ENCODE results near the gene GOLGA6D.
"Not testable (repeated sequence)": the region's sequence is repeated elsewhere in the genome, so short reads cannot be mapped to it uniquely, and the experiment has no call there.

Gene GOLGA6D

GRCh38 chr15:75282572-75282971 is at the start of gene GOLGA6D:
Gene GOLGA6D, plus strand, starts transcription at chr15:75282835. Its CDS starts 41 bp downstream, at chr15:75282876.
- DNase-seq = not testable (repeated sequence)

DNA sequence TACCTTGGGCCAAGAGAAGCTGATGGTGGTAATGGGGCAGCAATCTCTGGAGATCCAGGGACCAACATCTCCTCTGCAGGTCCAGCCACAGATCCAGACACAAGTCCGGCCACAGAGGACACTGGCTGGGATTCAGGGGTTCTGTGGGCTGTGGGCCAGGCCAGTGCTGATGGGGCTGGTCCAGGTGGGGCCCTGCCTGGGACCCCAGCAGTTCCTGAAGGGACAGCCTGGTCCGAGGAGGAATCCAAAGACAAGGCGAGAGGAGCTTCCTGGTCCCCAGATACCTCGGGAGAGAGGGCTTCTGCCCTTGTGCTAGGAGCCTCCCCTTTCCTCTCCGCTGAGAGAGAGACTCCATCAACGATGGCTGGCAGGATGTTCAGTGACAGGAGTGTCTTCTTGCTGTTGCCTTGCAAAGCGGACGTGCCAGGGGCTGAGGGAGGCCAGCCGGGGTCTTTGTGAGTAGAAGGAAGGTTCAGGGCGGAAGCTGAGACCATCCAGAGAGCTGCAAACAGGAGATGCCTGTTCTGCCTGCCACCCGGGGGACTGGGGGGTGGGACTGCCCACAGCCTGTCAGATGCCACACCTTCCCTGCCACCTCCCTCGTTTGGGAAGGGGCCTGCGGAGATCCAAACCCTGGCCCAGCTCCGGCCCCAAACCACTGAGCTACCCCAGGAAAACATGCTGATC is 49.0 kb upstream of the GOLGA6D start:
- no peak for DNase-seq

- DNase-seq = no peak
These were observed 48.3 kb upstream of the GOLGA6D start for GRCh38 chr15:75234191-75234810.

- no peak for DNase-seq
These were observed 47.5 kb upstream of the GOLGA6D start for GRCh38 chr15:75235051-75235673.

- DNase-seq = no peak
These were observed 46.6 kb upstream of the GOLGA6D start for GRCh38 chr15:75235760-75236729.

DNA sequence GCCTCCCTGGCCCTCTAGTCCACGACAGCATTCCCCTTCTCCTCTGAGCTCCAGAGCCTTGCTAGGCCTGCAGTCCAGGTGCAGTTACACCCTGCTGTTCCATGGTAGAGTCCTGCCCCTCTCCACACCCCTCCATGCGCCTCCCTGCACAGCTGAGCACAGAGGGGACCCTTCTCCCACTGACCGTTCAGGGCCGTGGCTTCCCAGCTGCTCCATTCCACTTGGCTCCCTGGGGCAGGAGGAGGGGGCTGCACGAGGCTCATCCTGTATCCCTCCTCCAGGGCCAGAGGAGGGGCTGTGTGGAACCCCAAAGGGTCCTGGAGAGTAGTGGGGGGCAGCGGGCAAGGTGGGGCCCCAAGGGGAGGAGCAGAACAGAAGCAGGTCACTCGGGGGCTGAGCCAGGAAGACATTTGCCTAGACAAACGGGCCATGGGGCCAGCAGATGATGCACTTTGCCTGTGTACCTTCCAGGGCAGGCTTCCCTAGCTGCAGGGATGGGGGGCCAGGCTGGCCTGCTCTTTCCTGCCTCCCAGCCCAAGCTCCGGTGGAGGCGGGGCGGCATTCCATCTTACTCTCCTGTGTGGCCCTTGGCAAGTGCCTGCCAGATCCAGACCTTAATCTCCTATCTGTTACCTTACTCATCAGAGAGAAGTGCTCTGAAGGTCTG is 45.2 kb upstream of the GOLGA6D start:
- DNase-seq = no peak

DNA sequence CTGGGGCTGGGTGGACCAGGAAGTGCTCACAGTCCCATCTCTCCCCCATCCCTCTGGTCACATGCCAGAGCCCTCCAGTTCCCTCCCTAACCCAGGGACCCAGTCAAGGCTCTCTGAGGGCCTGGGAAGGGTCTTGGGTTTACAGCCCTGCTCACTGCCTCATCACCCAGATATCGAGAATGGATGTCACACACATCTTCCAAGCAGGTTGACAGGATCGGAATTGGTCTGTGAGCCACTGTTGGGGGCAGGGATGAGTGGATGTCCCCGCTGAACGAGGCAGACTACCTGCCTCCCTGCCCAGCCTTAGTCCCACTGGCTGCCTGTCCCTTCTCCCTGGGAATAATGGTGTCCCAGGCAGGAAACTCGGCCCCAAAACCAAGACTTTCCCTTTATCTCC is 44.5 kb upstream of the GOLGA6D start:
- DNase-seq = no peak

GRCh38 chr15:75245741-75246140 is 36.9 kb upstream of the GOLGA6D start:
- DNase-seq = not testable (repeated sequence)

- DNase-seq = not testable (repeated sequence)
These were observed 33.6 kb upstream of the GOLGA6D start for GRCh38 chr15:75248991-75249390.

GRCh38 chr15:75249726-75250125 is 32.9 kb upstream of the GOLGA6D start:
- no peak for DNase-seq

DNA sequence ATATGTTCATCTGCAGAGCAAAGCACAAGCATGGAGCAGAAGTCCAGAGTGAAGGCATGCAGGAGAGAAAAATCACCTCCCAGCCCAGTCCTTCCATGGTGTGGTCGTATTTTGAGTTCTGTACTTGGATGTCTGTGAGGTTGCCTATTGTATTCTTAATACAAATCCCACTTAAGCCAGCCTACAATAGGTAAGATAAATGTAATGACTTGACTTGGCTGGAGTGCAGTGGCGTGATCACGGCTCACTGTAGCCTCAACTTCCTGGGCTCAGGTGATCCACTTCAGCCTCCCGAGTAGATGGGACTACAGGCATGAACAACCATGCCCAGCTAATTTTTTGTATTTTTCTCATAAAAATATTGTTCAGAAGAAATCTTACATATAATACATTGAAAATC is 31.3 kb upstream of the GOLGA6D start:
- DNase-seq = not testable (repeated sequence)

DNA sequence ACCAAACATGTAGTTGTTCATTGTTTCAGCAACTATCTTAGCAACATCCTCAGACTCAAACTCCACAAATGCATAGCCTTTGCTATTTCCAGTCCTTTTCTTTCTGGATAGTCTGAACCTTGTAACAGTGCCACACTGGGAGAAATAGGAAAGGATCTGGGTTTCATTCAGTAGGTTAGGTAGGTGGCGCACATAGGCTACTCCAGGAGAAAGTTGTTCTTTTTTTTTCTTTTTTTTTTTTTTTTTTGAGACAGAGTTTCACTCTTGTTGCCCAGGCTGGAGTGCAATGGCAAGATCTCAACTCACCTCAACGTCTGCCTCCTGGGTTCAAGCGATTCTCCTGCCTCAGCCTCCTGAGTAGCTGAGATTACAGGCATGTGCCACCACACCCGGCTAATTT is 30.4 kb upstream of the GOLGA6D start:
- not testable (repeated sequence) for DNase-seq

- not testable (repeated sequence) for DNase-seq
These were observed 24.6 kb upstream of the GOLGA6D start, which contains the start of gene GOLGA6C for GRCh38 chr15:75258034-75258433. Gene GOLGA6C, plus strand, starts transcription at chr15:75258334. Its CDS starts 265 bp downstream, at chr15:75258599.

DNA sequence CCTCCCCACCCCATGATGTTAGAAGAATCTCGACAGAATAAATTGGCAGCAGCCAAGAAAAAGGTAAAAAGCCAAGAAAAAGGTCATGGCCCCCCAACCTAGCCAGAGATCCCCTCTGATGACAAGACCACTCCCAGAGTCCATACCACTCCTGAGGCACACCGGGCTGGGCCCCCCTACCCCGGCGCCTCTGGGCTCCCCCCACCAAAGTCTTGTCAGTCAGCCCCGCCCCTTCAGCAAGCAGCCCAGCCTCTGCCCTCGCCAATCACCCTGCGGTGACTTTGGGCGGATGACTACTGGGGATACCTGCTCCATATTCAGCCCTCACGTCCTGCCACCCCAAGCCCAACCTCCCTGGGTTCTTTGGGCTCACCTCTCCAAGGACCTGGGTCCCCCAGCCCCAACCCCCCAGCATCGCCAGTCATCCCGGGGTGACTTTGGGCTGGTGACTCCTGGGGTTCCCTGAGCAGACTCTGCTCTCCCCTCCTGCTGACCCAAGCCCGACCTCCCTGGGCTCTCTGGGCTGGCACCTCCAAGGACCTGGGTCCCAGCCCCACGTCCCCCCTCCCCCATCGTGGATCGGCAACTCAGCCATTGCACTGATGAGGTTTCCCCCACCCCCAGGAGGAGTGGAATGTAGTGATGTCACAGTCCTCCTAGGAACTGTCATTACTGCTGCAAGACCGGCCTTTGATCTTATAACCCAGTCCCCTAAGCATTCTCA is 23.9 kb upstream of the GOLGA6D start:
- not testable (repeated sequence) for DNase-seq

DNA sequence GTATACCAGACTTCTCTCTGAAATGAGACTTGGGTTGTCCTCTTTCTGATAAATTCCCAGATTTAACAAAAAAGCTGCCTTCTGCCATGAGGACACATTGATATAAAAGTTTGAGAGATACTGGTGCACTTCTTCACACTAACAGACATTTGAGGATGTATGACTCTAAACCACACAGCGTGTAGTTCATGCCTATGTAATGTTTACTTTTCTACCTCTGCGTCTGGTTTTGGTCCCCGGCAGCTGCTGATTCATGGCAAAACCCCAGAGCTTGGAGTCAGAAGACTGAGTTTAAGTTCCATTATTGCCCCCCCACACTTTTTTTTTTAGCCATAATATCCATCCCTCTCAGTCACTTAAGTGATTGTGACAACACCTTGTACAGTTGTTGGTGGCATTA is 22.8 kb upstream of the GOLGA6D start:
- not testable (repeated sequence) for DNase-seq

DNA sequence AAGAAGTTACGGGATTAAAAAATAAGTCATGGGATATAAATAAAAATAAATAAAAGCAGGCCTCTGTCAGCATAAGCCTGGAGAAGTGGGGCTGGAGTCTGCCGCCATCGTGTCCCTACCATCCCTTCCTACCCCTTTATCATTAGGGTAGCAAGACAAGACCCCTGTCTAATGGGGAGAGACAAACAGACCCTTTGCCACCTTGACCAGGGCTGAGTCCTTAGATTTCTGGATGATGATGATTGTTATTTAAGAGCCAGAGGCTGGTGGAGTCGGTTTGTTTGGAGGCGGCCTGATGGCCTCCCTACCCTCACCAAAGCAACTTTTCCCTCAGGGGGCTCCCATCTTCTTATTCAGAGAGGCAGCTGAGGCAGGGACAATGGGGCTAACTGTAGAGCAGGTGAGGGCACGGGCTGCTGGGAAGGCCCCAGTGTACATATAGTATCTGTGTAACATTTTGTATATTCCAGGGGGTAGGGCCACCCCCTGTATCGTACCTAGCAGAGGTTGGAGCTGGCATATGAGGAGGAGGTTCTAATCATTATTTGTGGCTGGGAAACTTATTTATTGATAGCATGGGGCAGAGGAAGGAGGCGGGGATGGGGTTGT is 8.8 kb upstream of the GOLGA6D start:
- DNase-seq = not testable (repeated sequence)

- not testable (repeated sequence) for DNase-seq
These were observed 8.0 kb upstream of the GOLGA6D start for GRCh38 chr15:75274509-75275107.

GRCh38 chr15:75275617-75276016 is 7.0 kb upstream of the GOLGA6D start:
- DNase-seq = not testable (repeated sequence)

- not testable (repeated sequence) for DNase-seq
These were observed 4.1 kb upstream of the GOLGA6D start for GRCh38 chr15:75278497-75278896.

DNA sequence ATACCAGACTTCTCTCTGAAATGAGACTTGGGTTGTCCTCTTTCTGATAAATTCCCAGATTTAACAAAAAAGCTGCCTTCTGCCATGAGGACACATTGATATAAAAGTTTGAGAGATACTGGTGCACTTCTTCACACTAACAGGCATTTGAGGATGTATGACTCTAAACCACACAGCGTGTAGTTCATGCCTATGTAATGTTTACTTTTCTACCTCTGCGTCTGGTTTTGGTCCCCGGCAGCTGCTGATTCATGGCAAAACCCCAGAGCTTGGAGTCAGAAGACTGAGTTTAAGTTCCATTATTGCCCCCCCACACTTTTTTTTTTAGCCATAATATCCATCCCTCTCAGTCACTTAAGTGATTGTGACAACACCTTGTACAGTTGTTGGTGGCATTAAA is 1.5 kb downstream of the GOLGA6D start:
- DNase-seq = not testable (repeated sequence)

DNA sequence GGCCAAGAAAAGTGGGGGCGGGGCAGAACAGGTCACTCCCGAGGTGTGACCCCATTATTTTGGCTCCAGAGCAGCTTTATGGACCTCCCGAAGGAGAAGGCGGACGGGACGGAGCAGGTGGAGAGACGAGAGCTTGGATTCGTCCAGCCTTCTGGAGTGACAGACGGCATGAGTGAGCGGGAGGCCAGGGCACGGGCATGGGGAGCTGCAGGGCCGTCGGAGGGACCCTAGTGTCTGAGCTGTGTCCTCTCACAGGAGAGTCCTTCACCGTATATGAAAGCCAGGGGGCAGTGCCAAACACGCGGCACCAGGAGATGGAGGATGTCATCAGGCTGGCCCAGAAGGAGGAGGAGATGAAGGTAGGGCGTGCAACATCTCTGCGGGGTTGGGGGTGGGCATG is 11.0 kb downstream of the GOLGA6D start:
- not testable (repeated sequence) for DNase-seq

All from NCI-H187 treated with DMSO at 0.1 percent for 48 hours (cell line).